SW 1271 (cell line): ENCODE results near the gene PTPA.
"Not testable (repeated sequence)": the region's sequence is repeated elsewhere in the genome, so short reads cannot be mapped to it uniquely, and the experiment has no call there.

Source experiments
- DNase-seq, 2 experiments: peaks; one replicate each; lab custom pipeline; 2025; lab: John Stamatoyannopoulos, UW

Gene PTPA

GRCh38 chr9:129109952-129110739, 1.1 kb upstream of the PTPA start:
- peak in 1 of 2 experiments; percentile 25 for DNase-seq

GRCh38 chr9:129111528-129112151, 425 bp downstream of the PTPA start:
- DNase-seq: peak in 1 of 2 experiments; percentile 36

DNA sequence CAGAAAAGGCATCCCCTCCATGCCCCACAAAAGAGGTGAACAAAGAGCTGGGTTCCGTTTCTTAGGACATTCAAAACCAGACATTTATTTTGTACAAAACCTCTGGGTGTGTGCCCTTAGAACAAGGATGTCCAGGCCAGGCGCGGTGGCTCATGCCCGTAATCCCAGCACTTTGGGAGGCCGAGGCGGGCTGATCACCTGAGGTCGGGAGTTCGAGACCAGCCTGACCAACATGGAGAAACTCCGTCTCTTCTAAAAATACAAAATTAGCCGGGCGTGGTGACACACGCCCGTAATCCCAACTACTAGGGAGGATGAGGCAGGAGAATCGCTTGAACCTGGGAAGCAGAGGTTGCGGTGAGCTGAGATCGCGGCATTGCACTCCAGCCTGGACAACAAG, 1.3 kb downstream of the PTPA start:
- DNase-seq: not testable (repeated sequence)

- no peak for DNase-seq
Observed at GRCh38 chr9:129113645-129114304, 2.6 kb downstream of the PTPA start.

DNA sequence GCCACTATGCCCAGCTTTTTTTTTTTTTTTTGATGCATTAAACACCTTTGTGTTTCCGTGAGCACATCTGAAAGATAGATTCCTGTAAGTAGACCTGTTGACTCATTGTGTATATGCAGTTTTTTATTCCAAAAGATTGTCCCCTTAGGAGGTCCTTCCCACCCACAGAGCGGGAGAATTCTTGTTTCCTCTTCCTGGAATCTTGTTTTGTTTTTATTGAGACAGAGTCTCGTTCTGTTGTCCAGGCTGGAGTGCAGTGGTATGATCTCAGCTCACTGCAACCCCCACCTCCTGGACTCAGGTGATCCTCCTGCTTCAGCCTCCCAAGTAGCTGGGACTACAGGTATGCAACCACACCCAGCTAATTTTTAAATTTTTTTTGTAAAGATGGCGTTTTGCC, 7.6 kb downstream of the PTPA start:
- no peak for DNase-seq

DNA sequence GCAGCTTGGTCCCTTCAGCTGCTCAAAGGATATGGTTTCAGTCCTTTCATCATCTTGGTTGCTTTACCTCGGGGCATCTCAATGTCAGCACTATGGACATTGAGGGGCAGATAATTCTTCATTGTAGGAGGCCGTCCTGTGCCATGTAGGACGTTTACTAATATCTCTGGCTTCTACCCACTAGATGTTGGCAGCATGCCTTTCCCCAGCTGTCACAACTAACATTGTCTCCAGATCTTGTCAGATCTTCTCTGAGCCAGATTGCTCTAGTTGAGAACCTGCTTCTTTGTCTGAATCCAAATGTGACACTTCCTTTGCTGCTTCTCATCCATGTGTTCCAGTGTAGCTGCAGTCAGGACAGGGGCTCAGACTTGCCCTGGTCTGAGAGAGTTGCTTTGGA, 10.3 kb downstream of the PTPA start:
- no peak for DNase-seq

GRCh38 chr9:129122133-129122532, 10.9 kb downstream of the PTPA start:
- no peak for DNase-seq

- DNase-seq: not testable (repeated sequence)
Observed at GRCh38 chr9:129122976-129123375, 11.8 kb downstream of the PTPA start.

- no peak for DNase-seq
Observed at GRCh38 chr9:129124506-129125069, 13.4 kb downstream of the PTPA start.

DNA sequence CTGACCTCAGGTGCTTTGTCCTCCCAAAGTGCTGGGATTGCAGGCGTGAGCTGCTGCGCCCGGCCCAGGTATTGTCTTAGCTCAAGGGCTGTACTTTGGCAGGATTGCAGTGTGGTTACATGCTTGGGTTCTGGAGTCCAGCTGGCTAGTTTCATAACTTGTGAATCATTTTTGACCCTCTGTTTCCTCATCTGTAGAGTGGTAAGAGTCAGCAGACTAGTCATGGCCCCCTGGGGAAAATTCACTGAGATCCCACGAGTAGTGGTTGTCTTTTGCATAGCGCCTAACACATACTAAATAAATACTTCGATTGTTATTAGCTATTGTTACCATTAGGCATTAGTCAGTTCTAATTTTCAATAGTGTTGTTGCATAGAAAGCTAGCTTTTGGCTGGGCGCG, 14.3 kb downstream of the PTPA start:
- no peak for DNase-seq

GRCh38 chr9:129126749-129127618, 15.8 kb downstream of the PTPA start:
- no peak for DNase-seq

GRCh38 chr9:129128689-129129088, 17.5 kb downstream of the PTPA start:
- no peak for DNase-seq

DNA sequence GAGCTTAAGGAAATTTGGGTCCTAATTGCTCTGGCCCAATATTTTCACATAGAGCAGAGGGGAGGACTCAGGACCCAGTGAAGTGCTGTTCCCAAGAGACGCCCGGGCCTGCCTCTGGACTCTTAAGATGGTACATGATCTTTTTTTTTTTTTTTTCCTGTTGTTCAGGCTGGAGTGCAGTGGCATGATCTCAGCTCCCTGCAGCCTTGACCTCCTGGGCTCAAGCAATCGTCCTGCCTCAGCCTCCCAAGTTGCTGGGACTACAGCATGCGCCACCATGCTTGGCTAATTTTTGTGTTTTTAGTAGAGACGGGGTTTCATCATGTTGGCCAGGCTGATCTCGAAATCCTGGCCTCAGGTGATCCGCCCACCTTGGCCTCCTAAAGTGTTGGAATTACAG, 19.1 kb downstream of the PTPA start:
- not testable (repeated sequence) for DNase-seq

- no peak for DNase-seq
Observed at GRCh38 chr9:129130791-129131190, 19.6 kb downstream of the PTPA start.

- DNase-seq: peak in 1 of 2 experiments; percentile 52
Observed at GRCh38 chr9:129131300-129132145, 20.3 kb downstream of the PTPA start.

DNA sequence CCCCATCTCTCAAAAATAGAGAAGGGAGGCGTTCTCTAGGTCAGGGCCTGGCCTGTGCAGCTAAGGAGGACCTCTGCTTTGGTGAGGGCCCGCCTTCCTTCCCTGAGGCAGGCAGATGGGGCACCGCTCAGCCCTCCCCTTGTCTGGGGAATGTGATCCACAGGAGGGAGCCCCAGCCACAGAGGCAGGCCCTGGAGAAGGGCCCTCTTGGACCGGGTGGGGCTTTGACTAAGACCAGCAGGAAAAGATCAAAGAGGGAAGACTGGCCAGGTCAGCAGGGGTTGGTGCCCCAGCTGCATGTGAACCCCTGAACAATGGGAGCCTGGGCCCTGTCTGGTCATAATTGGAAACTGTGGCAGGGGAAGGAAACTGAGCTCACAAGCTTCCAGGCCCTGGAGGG, 21.9 kb downstream of the PTPA start:
- no peak for DNase-seq

- no peak for DNase-seq
Observed at GRCh38 chr9:129135476-129135875, 24.3 kb downstream of the PTPA start.

- DNase-seq: no peak
Observed at GRCh38 chr9:129136446-129137035, 25.3 kb downstream of the PTPA start.

- DNase-seq: no peak
Observed at GRCh38 chr9:129137292-129138143, 26.3 kb downstream of the PTPA start.

DNA sequence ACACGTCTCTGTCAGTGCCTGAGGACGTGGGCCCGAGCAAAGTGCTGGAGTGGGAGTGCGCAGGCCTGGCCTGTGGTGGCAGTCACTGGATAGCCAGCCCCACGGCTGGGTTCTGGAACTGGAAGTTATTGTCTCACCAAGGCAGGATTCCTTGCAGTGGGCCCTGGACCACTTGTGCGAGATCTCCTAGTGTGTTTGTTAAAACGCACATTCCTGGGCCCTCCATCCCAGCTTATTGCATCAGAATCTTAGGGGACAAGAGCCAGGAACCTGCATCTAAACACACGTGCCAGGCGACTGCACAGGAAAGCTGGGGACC, 26.9 kb downstream of the PTPA start:
- DNase-seq: no peak
